AG10803 (cell line): ENCODE data around the gene PSMA5.
A peak's percentile ranks its signal among the peaks of the same experiment; 100 is the strongest.

Source experiments
- DNase-seq: peaks from one replicate; pipeline ENCODE4 v3.0.0; 2010; ENCODE audit warnings: low read depth
- H3K4me3 ChIP-seq: 2 replicates; pipeline ENCODE4 v1.5.1; 2011; ENCODE audit warnings: mild to moderate bottlenecking, low read length, control low read depth
- TF ChIP-seq, protein P1 (sequence below): conservative IDR thresholded peaks from 2 replicates; pipeline ENCODE4 v1.5.1; 2011; ENCODE audit warnings: mild to moderate bottlenecking, low read length, control low read depth, inconsistent platforms

PSMA5 gene

DNA sequence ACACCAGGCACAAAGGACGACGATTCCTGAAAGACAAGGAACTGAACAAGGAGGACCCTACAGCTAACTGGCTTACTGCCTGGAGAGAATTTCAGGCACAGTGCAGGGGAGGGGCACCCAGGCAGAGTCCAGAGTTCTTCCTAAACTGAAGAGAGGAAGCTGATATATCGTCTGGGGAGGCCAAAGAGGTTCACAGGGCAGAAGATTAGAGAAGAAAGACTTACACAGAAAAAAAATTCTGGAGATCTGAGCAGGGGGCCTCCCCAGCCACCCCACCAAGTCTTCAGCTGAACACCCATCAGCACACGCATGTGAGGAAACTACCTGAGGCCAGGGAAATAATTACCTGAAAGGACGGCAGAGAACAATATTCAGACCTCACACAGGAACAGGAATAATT lies 53.1 kb downstream of the PSMA5 start:
- DNase-seq: no peak
- H3K4me3 ChIP-seq: no peak overlapping the region
- TF ChIP-seq, protein P1, sequence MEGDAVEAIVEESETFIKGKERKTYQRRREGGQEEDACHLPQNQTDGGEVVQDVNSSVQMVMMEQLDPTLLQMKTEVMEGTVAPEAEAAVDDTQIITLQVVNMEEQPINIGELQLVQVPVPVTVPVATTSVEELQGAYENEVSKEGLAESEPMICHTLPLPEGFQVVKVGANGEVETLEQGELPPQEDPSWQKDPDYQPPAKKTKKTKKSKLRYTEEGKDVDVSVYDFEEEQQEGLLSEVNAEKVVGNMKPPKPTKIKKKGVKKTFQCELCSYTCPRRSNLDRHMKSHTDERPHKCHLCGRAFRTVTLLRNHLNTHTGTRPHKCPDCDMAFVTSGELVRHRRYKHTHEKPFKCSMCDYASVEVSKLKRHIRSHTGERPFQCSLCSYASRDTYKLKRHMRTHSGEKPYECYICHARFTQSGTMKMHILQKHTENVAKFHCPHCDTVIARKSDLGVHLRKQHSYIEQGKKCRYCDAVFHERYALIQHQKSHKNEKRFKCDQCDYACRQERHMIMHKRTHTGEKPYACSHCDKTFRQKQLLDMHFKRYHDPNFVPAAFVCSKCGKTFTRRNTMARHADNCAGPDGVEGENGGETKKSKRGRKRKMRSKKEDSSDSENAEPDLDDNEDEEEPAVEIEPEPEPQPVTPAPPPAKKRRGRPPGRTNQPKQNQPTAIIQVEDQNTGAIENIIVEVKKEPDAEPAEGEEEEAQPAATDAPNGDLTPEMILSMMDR: no peak

DNA sequence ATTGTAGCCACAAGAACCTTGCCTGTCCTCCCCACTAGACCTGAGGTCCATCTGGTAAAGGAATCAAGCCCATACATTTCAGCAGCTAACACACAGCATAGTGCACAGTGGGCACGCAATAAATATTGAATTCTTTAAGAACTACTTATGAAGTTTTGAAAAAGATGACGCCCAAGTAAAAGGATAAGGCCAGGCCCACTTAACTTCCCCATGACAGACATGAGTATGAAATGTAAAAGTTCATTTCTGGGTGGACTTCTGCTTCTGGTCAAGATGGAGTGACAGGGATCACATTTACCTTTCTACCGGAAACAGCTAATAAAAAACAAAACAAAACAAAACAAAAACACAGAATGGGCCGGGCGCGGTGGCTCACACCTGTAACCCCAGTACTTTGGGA lies 54.0 kb downstream of the PSMA5 start:
- no peak overlapping the region for H3K4me3 ChIP-seq
- TF ChIP-seq, protein P1: no peak
- no peak for DNase-seq

GRCh38 chr1:109371341-109371739 lies 54.9 kb downstream of the PSMA5 start:
- DNase-seq: peak; percentile 77
- peak overlapping the region; percentile 32 for H3K4me3 ChIP-seq
- TF ChIP-seq, protein P1: no peak

GRCh38 chr1:109370712-109371340 lies 55.4 kb downstream of the PSMA5 start:
- peak overlapping the region; percentile 32 for H3K4me3 ChIP-seq
- TF ChIP-seq, protein P1: no peak
- DNase-seq: peak; percentile 91

GRCh38 chr1:109369167-109369746 lies 57.0 kb downstream of the PSMA5 start:
- H3K4me3 ChIP-seq: no peak overlapping the region
- TF ChIP-seq, protein P1: no peak
- peak; percentile 39 for DNase-seq

- H3K4me3 ChIP-seq: no peak overlapping the region
- TF ChIP-seq, protein P1: no peak
- DNase-seq: no peak
Measured at GRCh38 chr1:109368464-109368863, 57.8 kb downstream of the PSMA5 start.

DNA sequence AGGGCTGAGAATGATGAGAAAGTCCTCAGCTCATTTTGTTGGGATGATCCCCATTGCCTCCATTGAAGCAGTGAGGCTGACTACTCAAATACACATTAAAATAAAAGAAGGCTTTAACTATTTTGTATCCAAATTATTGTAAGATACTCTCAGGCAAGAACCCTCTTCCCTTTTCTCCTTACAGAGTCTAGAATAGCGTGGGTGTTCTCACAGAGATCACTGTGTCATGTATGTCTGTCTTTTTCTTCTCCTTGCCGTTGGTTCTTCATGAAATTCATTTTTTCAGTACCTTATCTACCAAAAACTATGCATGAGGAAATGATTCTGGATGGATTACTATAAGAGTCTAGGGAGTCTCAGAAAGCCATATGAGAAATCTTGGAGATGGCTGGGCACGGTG lies 58.6 kb downstream of the PSMA5 start:
- TF ChIP-seq, protein P1: no peak
- H3K4me3 ChIP-seq: no peak overlapping the region
- no peak for DNase-seq
